LNCaP clone FGC (cell line): Measurements from ENCODE around the gene PTGES2.

Experiments
- DNase-seq: peaks from one replicate; pipeline ENCODE4 v3.0.0-alpha.2; 2011; ENCODE audit warnings: low read depth
- H3K4me3 ChIP-seq: 2 replicates; pipeline ENCODE4 v1.5.1; 2011; ENCODE audit warnings: mild to moderate bottlenecking, low read depth, low read length, control low read depth
- TF ChIP-seq, protein P1 (sequence below): IDR thresholded peaks from 2 replicates; pipeline ENCODE4 v1.5.1; 2012; ENCODE audit warnings: mild to moderate bottlenecking; ENCODE audit not compliant: control insufficient read depth, insufficient read depth; ENCODE audit errors: extremely low read depth

Gene PTGES2

DNA sequence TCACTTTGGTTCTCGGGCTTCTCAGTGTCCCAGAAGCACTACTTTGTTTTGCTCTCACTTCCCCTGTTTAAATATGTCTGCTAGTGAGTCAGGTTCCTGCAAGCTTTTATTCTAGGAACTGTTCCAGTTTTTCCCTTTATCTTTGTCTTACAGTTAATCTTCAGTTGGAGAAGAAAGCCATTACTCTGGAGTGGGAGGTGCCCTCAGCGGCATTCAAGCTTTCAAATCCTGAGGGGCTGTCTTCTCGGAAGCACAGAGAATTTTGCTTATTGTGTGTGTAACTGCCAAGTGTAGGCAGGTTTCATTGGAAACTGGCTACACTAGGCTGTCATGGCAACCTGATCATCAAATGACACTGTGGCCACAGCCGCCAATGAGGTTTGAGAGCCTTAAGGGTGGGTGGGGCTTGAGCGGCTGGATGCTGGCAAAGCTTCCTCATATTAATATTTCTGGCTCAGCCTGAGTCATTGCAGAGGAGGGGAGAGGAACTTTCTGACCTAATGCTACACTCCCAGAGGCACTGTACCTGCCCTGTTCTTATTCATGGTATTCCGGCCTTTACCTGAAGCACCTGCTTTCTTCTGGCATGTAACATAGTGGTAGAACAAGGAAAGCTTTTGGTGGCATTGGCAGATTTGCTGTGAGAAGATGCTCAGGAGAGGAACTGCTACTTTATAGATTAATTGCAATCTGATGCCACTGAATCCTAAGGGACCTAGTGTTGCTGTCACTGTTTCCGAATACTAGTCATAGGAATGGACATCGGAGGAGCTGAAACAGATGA, 33.2 kb downstream of the PTGES2 start:
- TF ChIP-seq, protein P1, sequence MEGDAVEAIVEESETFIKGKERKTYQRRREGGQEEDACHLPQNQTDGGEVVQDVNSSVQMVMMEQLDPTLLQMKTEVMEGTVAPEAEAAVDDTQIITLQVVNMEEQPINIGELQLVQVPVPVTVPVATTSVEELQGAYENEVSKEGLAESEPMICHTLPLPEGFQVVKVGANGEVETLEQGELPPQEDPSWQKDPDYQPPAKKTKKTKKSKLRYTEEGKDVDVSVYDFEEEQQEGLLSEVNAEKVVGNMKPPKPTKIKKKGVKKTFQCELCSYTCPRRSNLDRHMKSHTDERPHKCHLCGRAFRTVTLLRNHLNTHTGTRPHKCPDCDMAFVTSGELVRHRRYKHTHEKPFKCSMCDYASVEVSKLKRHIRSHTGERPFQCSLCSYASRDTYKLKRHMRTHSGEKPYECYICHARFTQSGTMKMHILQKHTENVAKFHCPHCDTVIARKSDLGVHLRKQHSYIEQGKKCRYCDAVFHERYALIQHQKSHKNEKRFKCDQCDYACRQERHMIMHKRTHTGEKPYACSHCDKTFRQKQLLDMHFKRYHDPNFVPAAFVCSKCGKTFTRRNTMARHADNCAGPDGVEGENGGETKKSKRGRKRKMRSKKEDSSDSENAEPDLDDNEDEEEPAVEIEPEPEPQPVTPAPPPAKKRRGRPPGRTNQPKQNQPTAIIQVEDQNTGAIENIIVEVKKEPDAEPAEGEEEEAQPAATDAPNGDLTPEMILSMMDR, result no peak
- H3K4me3 ChIP-seq, result peak overlapping the region; percentile 1; the same call in 1 of the 2 replicates
- peak; percentile 97 for DNase-seq

DNA sequence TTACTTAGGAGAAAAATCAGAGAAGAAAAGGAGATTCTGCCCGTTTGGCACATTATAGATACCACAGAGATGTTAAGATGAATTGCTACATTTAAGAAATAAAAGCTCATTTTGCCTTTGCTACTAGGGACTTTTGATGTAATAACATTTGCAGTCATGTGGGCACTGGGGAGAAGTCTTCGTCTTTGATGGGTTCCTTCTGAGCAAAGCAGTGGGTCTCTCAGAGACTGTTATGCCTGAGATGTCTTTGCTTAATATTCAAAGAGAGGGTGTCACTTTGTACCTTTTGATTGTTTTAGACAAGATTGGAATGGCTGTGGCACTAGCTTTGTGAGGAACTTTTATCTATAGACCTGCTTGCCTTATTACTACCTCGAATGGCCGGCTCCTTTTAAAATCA, 34.5 kb downstream of the PTGES2 start:
- no peak overlapping the region for H3K4me3 ChIP-seq
- TF ChIP-seq, protein P1, result no peak
- DNase-seq, result no peak

DNA sequence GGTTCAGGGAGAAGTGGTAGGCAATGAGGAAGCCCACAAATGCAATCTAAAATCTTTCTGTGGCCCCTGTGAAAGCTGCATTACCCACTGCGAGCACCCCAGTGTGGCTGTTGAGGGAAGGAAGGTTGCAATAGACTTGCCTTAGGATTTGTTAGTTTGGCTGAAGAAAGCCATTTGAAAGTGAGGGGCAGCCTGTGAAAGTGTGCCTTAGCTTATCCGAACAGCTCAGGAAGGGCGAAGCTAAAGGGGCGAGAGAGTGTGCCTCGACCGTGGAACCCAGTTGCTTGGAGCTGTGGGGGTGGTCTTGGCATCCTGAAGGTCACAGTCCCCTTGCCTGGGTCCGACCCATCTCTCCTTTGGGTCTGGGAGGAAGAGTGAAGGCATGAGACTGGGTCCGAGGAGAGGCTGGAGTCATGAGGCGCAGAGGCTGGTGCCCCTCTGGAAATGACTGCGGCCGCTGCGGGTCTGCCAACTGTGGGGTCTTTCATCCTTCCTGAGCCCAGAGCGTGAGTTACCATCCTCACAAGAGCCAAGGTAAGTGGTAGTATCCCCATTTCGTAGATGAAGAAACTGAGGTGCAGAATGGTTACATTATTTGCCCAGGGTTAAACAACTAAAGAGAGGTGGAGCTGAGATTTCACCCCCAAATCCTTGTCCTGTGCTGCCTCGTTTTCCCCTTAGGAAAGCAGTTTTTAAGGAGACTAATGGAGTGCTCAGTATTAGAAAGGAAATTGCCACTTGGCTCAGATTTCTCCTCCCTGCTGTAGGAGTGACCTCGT, 35.1 kb downstream of the PTGES2 start:
- TF ChIP-seq, protein P1, result no peak
- DNase-seq, result no peak
- no peak overlapping the region for H3K4me3 ChIP-seq

DNA sequence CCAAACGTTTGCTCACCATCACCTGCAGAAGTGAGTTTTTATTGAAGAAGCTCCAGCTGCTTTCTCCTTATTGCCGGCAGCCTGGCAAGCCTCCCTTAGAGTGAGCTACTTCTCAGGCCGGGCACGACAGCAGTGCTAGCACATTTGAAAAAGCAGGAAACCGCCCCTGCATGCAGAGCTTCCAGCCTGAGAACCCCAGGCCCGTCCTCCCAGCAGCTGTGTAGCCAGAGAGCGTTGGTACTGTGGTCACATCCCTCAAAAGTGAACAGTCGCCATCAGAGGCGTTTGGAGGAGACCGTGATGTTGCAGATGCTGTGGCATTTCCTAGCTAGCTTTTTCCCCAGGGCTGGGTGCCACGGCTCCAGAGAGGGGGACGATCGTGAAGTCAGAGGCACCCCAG, 36.0 kb downstream of the PTGES2 start:
- no peak overlapping the region for H3K4me3 ChIP-seq
- no peak for DNase-seq
- TF ChIP-seq, protein P1, result no peak

DNA sequence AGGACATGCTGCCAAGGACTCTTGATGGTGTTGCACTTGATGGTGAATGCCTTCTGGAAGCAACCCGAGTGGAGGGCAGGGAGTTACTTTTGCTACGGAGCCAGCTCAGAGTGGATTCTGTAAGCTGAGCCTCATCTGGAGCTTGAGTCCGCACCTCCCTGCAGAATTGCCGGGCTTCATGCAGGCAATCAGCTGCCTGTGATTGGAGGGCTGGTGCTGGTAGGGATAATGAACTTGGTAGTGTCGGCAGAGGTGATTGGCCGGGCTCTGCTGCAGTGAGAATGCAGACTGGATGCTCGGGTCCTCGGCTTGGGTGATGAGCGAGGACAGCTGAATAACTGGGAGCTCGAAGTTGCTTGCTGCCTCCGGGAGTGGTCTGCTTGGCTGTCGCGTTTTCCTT, 36.4 kb downstream of the PTGES2 start:
- no peak for DNase-seq
- no peak overlapping the region for H3K4me3 ChIP-seq
- TF ChIP-seq, protein P1, result no peak

DNA sequence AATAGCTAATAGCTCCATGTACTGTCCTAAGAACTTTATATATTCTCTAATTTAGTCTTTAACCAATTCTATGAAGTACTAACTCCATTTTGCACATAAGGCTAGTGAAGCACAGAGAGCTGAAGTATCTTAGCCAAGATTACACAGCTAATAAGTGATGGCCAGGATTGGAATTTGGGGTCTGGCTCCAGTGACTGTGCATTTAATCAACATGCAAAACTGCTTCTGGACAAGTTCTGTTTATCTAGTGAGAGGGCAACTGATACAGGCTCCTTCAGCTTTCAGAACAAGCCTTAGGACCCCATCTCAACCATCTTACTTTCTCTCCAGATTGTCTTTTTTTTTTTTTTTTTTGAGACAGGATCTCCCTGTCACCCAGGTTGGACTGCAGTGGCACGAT, 38.2 kb downstream of the PTGES2 start:
- DNase-seq, result no peak
- TF ChIP-seq, protein P1, result no peak
- H3K4me3 ChIP-seq, result no peak overlapping the region
